DMS153 (cell line): ENCODE results near the gene ZBTB16.

ENCODE experiments used
- DNase-seq: peaks from one replicate; lab custom pipeline; 2025; lab: John Stamatoyannopoulos, UW

Gene ZBTB16

GRCh38 chr11:114154271-114155047 is 94.9 kb downstream of the ZBTB16 start:
- DNase-seq = no peak

- no peak for DNase-seq
Measured at GRCh38 chr11:114155116-114155515, 95.6 kb downstream of the ZBTB16 start.

GRCh38 chr11:114156131-114156581 is 96.6 kb downstream of the ZBTB16 start:
- no peak for DNase-seq

- DNase-seq = no peak
Measured at GRCh38 chr11:114156782-114157181, 97.3 kb downstream of the ZBTB16 start.

- no peak for DNase-seq
Measured at GRCh38 chr11:114157476-114158050, 98.1 kb downstream of the ZBTB16 start.

GRCh38 chr11:114158421-114158820 is 98.9 kb downstream of the ZBTB16 start:
- DNase-seq = no peak

GRCh38 chr11:114158886-114159285 is 99.4 kb downstream of the ZBTB16 start:
- DNase-seq = no peak

- DNase-seq = no peak
Measured at GRCh38 chr11:114159320-114159719, 99.8 kb downstream of the ZBTB16 start.

GRCh38 chr11:114159802-114160632 is 100.5 kb downstream of the ZBTB16 start:
- peak; percentile 94 for DNase-seq

GRCh38 chr11:114160894-114161293 is 101.4 kb downstream of the ZBTB16 start:
- DNase-seq = no peak

GRCh38 chr11:114161486-114162250 is 102.2 kb downstream of the ZBTB16 start:
- no peak for DNase-seq

- DNase-seq = peak; percentile 84
Measured at GRCh38 chr11:114162719-114163123, 103.2 kb downstream of the ZBTB16 start.

- no peak for DNase-seq
Measured at GRCh38 chr11:114163229-114163631, 103.7 kb downstream of the ZBTB16 start.

- no peak for DNase-seq
Measured at GRCh38 chr11:114163830-114164401, 104.4 kb downstream of the ZBTB16 start.

- no peak for DNase-seq
Measured at GRCh38 chr11:114164546-114164945, 105.0 kb downstream of the ZBTB16 start.

- DNase-seq = no peak
Measured at GRCh38 chr11:114165326-114166230, 106.1 kb downstream of the ZBTB16 start.

- no peak for DNase-seq
Measured at GRCh38 chr11:114166362-114166761, 106.9 kb downstream of the ZBTB16 start.

GRCh38 chr11:114166897-114167323 is 107.4 kb downstream of the ZBTB16 start:
- DNase-seq = peak; percentile 14

GRCh38 chr11:114167355-114167754 is 107.8 kb downstream of the ZBTB16 start:
- DNase-seq = no peak

GRCh38 chr11:114167771-114168448 is 108.4 kb downstream of the ZBTB16 start:
- DNase-seq = no peak
